Breast epithelium (tissue), 3 donors: Measurements from ENCODE around the gene CCL27.

Experiments used
- CTCF ChIP-seq, 3 donors: fragments of 450-650 bp; IDR thresholded peaks; one replicate each; pipeline ENCODE4 v1.5.1; 2016 to 2017; ENCODE audit warnings: antibody characterized with exemption in 3 of 3, mild to moderate bottlenecking in 3 of 3, moderate library complexity in 3 of 3
- POLR2A ChIP-seq: fragments of 450-650 bp; IDR thresholded peaks from one replicate; pipeline ENCODE4 v1.6.1; 2016; ENCODE audit warnings: antibody characterized with exemption, mild to moderate bottlenecking, moderate library complexity
- POLR2AphosphoS5 ChIP-seq, 3 donors: sonication (generic); formaldehyde crosslinking; IDR thresholded peaks; one replicate each; pipeline ENCODE4 v1.6.1; 2017; ENCODE audit warnings: antibody characterized with exemption in 3 of 3

DNA sequence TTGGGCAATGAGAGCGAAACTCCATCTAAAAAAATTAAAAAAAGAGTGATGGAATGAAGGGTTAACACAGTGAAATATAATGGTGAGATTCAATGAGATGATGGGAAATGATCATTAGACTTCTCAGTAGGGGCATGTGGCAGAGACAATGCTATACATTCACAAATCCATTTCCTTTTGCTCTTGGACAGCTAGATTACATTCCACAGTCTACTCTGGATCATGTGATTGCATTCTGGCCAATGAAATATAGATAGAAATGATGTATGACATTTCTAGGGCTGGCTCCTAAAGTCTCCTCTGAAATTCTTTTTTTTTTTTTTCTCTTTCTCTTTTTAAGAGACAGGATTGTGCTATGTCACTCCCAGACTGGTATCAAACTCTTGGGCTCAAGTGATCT, 19.8 kb downstream of the CCL27 start:
- TF ChIP-seq CTCF (IDR thresholded peaks at IDR 0.05): no peak
- no peak for TF ChIP-seq POLR2A
- TF ChIP-seq POLR2AphosphoS5 (IDR thresholded peaks at IDR 0.05): no peak
